Measurements from ENCODE around the gene SFXN2. TPM values are rescaled to one million over a fixed set of nuclear protein-coding genes. Genes with fewer than 3 reads are reported as not detected.

Gene SFXN2
- polyA plus RNA-seq, 1 experiment, result 6.5 TPM

- TF ChIP-seq, protein P1, sequence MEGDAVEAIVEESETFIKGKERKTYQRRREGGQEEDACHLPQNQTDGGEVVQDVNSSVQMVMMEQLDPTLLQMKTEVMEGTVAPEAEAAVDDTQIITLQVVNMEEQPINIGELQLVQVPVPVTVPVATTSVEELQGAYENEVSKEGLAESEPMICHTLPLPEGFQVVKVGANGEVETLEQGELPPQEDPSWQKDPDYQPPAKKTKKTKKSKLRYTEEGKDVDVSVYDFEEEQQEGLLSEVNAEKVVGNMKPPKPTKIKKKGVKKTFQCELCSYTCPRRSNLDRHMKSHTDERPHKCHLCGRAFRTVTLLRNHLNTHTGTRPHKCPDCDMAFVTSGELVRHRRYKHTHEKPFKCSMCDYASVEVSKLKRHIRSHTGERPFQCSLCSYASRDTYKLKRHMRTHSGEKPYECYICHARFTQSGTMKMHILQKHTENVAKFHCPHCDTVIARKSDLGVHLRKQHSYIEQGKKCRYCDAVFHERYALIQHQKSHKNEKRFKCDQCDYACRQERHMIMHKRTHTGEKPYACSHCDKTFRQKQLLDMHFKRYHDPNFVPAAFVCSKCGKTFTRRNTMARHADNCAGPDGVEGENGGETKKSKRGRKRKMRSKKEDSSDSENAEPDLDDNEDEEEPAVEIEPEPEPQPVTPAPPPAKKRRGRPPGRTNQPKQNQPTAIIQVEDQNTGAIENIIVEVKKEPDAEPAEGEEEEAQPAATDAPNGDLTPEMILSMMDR (IDR thresholded peaks at IDR 0.05; ENCODE audit: low read depth, low read length), result no peak
- peak overlapping the region; percentile 92 for H3K27ac ChIP-seq (ENCODE audit: low read depth, low read length)
- no peaks in the 10 kb centered on the region for H3K9me3 ChIP-seq (ENCODE audit: control insufficient read depth, insufficient read depth, low read length)
- DNase-seq (ENCODE audit: low read depth, low spot score), result no peak
- H3K4me3 ChIP-seq (ENCODE audit: low read depth, low read length), result peak overlapping the region; percentile 17; the same call in 1 of the 2 replicates
- CTCF ChIA-PET, result interaction anchor here (0.6 to 3.1 kb wide), 10 partner anchors 9 to 283 kb away, joined by 3 to 21 read pairs (median 4); partner anchors contain the start of genes ARL3, SFXN2 and SUFU
- H3K27me3 ChIP-seq (ENCODE audit: control insufficient read depth, insufficient read depth, low read length), result no peaks in the 10 kb centered on the region
- POLR2A ChIA-PET, result interaction anchor here (0.6 to 6.5 kb wide), 13 partner anchors 13 to 655 kb away, joined by 3 to 71 read pairs (median 7); partner anchors contain the start of genes ARL3, SFXN2, TRIM8 and WBP1L
These were observed 37.7 kb upstream of the SFXN2 start for GRCh38 chr10:102676534-102677315.

DNA sequence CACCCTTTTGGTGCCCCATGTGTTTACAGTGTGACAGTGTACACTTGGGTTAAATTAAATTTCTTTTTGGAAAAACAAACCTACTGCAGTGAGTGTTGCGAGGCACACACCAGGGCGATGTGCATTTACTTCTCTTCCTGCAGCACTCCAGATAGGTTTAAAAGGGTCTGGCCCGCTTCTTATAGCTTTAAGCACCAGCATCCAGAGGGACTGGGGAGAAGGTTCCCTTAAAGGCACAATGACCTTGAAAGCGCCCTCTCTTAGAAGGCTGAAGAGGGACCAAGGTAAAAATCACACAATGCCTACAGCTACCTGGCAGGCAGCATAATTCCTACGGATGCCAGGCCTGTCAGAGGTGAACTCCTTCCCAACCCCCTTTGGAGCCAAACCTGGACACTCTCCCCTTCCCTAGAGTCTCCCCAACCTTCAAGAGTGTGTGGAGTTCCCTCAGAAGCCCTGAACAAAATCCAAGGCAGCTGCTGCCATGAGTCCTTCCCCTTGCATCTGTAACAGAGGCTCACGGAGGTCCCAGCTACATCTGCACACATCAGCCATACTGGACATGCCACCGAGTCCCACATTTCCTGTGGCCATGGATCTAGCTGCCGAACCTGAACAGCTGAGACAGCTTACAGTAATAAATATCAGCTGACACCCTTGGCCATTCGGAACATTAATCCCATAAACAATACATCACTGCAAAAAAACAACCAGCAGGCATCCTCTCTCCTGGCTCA lies 36.9 kb upstream of the SFXN2 start:
- Histone ChIP-seq H3K27ac (ENCODE audit: low read depth, low read length) (peak overlapping the region; percentile 92), H3K9me3 (ENCODE audit: control insufficient read depth, insufficient read depth, low read length) (no peaks in the 10 kb centered on the region), H3K4me3 (ENCODE audit: low read depth, low read length) (no peak overlapping the region), H3K27me3 (ENCODE audit: control insufficient read depth, insufficient read depth, low read length) (no peaks in the 10 kb centered on the region)
- CTCF ChIA-PET, result interaction anchor here (0.6 to 3.0 kb wide), 12 partner anchors 8 to 224 kb away, joined by 3 to 28 read pairs (median 5); partner anchors contain the start of genes ARL3, SFXN2 and SUFU
- TF ChIP-seq, protein P1 (IDR thresholded peaks at IDR 0.05; ENCODE audit: low read depth, low read length), result no peak
- POLR2A ChIA-PET, result interaction anchor here (1.2 to 6.5 kb wide), 3 partner anchors 14 to 35 kb away, joined by 5 to 71 read pairs (median 10); partner anchors contain the start of genes ARL3 and SFXN2
- no peak for DNase-seq (ENCODE audit: low read depth, low spot score)

DNA sequence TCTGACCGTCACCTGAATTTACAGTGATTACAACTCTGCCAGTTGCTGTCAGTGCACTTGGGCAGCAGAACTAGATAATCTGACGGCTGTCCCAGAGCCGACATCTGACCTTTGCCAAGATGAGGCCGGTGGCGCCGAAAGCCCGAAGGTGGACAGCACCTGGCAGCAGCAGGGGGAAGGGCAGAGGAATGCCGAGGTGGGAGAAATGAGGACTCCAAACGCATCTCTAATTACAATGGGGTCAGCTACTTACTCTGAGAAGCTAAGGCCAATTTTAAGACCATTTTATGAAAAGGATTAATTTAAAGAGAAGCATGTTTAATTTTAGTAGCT lies 36.4 kb upstream of the SFXN2 start:
- POLR2A ChIA-PET, result interaction anchor here (1.2 to 6.5 kb wide), 3 partner anchors 14 to 34 kb away, joined by 5 to 71 read pairs (median 10); partner anchors contain the start of genes ARL3 and SFXN2
- no peaks in the 10 kb centered on the region for H3K9me3 ChIP-seq (ENCODE audit: control insufficient read depth, insufficient read depth, low read length)
- TF ChIP-seq, protein P1 (IDR thresholded peaks at IDR 0.05; ENCODE audit: low read depth, low read length), result no peak
- CTCF ChIA-PET, result interaction anchor here (0.6 to 3.0 kb wide), 12 partner anchors 9 to 224 kb away, joined by 3 to 28 read pairs (median 5); partner anchors contain the start of genes ARL3, SFXN2 and SUFU
- H3K27ac ChIP-seq (ENCODE audit: low read depth, low read length), result no peak overlapping the region
- no peak for DNase-seq (ENCODE audit: low read depth, low spot score)
- H3K27me3 ChIP-seq (ENCODE audit: control insufficient read depth, insufficient read depth, low read length), result no peaks in the 10 kb centered on the region
- H3K4me3 ChIP-seq (ENCODE audit: low read depth, low read length), result no peak overlapping the region

DNA sequence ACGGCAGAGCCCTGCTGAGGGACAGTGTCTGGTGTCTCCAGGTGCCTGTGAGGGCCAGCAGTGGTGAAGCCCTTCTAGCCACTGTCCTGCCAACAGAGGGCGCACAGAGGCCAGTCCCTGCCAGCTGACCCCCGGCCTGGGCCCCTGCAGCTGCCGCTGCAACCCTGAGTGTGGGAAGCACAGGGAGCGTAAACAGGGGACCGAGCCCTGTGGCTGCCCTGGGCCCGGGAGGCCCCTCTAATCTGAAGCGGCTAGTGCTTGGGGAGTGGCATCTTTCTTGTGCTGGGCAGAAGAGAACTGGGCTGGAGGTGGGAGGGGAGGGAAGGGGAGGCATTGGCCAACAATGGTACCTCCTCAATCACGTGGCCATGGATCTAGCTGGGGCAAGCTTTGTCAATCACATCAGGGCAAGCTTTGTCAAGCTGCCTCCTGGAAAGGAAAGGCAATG lies 35.6 kb upstream of the SFXN2 start:
- H3K27ac ChIP-seq (ENCODE audit: low read depth, low read length), result no peak overlapping the region
- no peak overlapping the region for H3K4me3 ChIP-seq (ENCODE audit: low read depth, low read length)
- CTCF ChIA-PET, result interaction anchor here (0.6 to 3.0 kb wide), 9 partner anchors 9 to 223 kb away, joined by 3 to 28 read pairs (median 8); partner anchors contain the start of genes ARL3 and SFXN2
- H3K9me3 ChIP-seq (ENCODE audit: control insufficient read depth, insufficient read depth, low read length), result no peaks in the 10 kb centered on the region
- no peaks in the 10 kb centered on the region for H3K27me3 ChIP-seq (ENCODE audit: control insufficient read depth, insufficient read depth, low read length)
- TF ChIP-seq, protein P1 (IDR thresholded peaks at IDR 0.05; ENCODE audit: low read depth, low read length), result peak; percentile 85
- DNase-seq (ENCODE audit: low read depth, low spot score), result no peak
- POLR2A ChIA-PET, result interaction anchor here (0.6 to 6.5 kb wide), 3 partner anchors 33 to 86 kb away, joined by 3 to 71 read pairs (median 4); partner anchors contain the start of genes ARL3 and SFXN2
